Naive thymus-derived CD4-positive, alpha-beta T cell (primary cell): ENCODE data around the gene STK39. TPM values are rescaled to one million over a fixed set of nuclear protein-coding genes. Genes with fewer than 3 reads are reported as not detected.
"Not testable (repeated sequence)": the region's sequence is repeated elsewhere in the genome, so short reads cannot be mapped to it uniquely, and the experiment has no call there.

Source experiments
- ATAC-seq: fragments of 150-1000 bp; cut with Tn5 transposase; 2 replicates; pipeline ENCODE4 v1.10.0; 2021; ENCODE audit warnings: mild to moderate bottlenecking, moderate library complexity
- CTCF ChIA-PET: fragments of 350-600 bp; sonication (Branson Sonifier 250); formaldehyde crosslinking; loops from one replicate; lab custom pipeline; 2021; ENCODE audit warnings: antibody characterized with exemption; lab: Charles Lee
- POLR2A ChIA-PET: fragments of 350-600 bp; sonication (Branson Sonifier 250); formaldehyde crosslinking; loops from one replicate; lab custom pipeline; 2021; ENCODE audit warnings: antibody characterized with exemption, inconsistent platforms; lab: Charles Lee
- DNase-seq, 9 donors: peaks; one replicate each; pipeline versions ENCODE4 v3.0.0 to v3.0.0-alpha.2; 2020 to 2022; ENCODE audit warnings: mixed read lengths in 1 of 9
- H3K27ac ChIP-seq: one replicate; pipeline ENCODE4 v1.7.0; 2013; ENCODE audit warnings: mild to moderate bottlenecking, low read depth, low read length, moderate library complexity
- H3K27me3 ChIP-seq, 2 donors: one replicate each; pipeline ENCODE4 v1.7.0; 2013; ENCODE audit warnings: low read length in 2 of 2, mild to moderate bottlenecking in 2 of 2, moderate library complexity in 2 of 2; ENCODE audit not compliant: control insufficient read depth in 2 of 2, insufficient read depth in 2 of 2
- H3K36me3 ChIP-seq, 3 experiments: 1 replicate in 2 of 3; 2 replicates in 1 of 3; pipeline ENCODE4 v1.7.0; 2013; ENCODE audit warnings: low read length in 3 of 3, mild to moderate bottlenecking in 3 of 3, moderate library complexity in 1 of 3; ENCODE audit not compliant: insufficient read depth in 3 of 3, control insufficient read depth in 2 of 3
- H3K4me1 ChIP-seq, 2 donors: one replicate each; pipeline ENCODE4 v1.7.0; 2013; ENCODE audit warnings: low read length in 2 of 2, mild to moderate bottlenecking in 2 of 2, moderate library complexity in 1 of 2; ENCODE audit not compliant: control insufficient read depth in 2 of 2, insufficient read depth in 2 of 2
- H3K4me3 ChIP-seq: 2 replicates; pipeline ENCODE4 v1.7.0; 2013; ENCODE audit warnings: mild to moderate bottlenecking, low read length
- H3K9me3 ChIP-seq, 3 experiments: 1 replicate in 2 of 3; 2 replicates in 1 of 3; pipeline ENCODE4 v1.7.0; 2013; ENCODE audit warnings: low read length in 3 of 3; ENCODE audit not compliant: control insufficient read depth in 2 of 3
- H3K27ac Mint-ChIP-seq, 9 donors: one replicate each; pipeline ENCODE4 v1.8.0; 2020 to 2022; ENCODE audit warnings: mixed read lengths in 9 of 9, mild to moderate bottlenecking in 8 of 9, moderate library complexity in 5 of 9, inconsistent platforms in 2 of 9
- H3K27me3 Mint-ChIP-seq, 5 donors: one replicate each; pipeline ENCODE4 v1.8.0; 2021 to 2022; ENCODE audit warnings: mixed read lengths in 5 of 5, mild to moderate bottlenecking in 1 of 5
- H3K36me3 Mint-ChIP-seq, 5 donors: one replicate each; pipeline ENCODE4 v1.8.0; 2020 to 2022; ENCODE audit warnings: mixed read lengths in 5 of 5, mild to moderate bottlenecking in 3 of 5, inconsistent platforms in 1 of 5
- H3K4me1 Mint-ChIP-seq, 7 donors: one replicate each; pipeline ENCODE4 v1.8.0; 2020 to 2022; ENCODE audit warnings: mixed read lengths in 7 of 7, mild to moderate bottlenecking in 3 of 7, inconsistent platforms in 1 of 7
- H3K4me3 Mint-ChIP-seq, 10 donors: one replicate each; pipeline ENCODE4 v1.8.0; 2020 to 2022; ENCODE audit warnings: mild to moderate bottlenecking in 10 of 10, mixed read lengths in 10 of 10, moderate library complexity in 6 of 10, inconsistent platforms in 2 of 10
- H3K9me3 Mint-ChIP-seq, 11 donors: one replicate each; pipeline ENCODE4 v1.8.0; 2020 to 2022; ENCODE audit warnings: mixed read lengths in 11 of 11, mild to moderate bottlenecking in 4 of 11, inconsistent platforms in 1 of 11, moderate library complexity in 1 of 11
- intact Hi-C, 2 donors: fragments of 100-400 bp; cut with micrococcal nuclease; formaldehyde crosslinking; loops; one replicate each; pipeline ENCODE4 v1.15.1; 2023
- polyA plus RNA-seq, 2 donors: library from polyadenylated mRNA; unstranded; fragments of 300-500 nt; fragmentation: Illumina TruSeq; gene quantifications; one replicate each; pipeline ENCODE4 v1.2.3, GENCODE V29; 2021
- total RNA-seq, 6 experiments: library from RNA in 5 of 6; stranded (reverse) in 5 of 6; gene quantifications; 1 replicate in 5 of 6; 2 replicates in 1 of 6; pipeline ENCODE4 v1.2.3 and lab custom pipeline; 2021 to 2026

The STK39 gene
- total and polyA plus RNA-seq, 7 experiments from 2014 or later: 2.7 to 33.9 (median 16.9) TPM

GRCh38 chr2:168135121-168135520 lies 112.3 kb downstream of the STK39 start:
- H3K4me1 Mint-ChIP-seq: peaks cover 4 to 19% (median 10%) of the 10 kb centered on the region in 7 donors
- no peak for DNase-seq
- intact Hi-C loops: loop anchor here in 1 of 2 donors (5.0 kb wide), 1 partner anchor 787 kb away; no protein-coding TSS in a partner anchor

GRCh38 chr2:168134485-168134884 lies 112.9 kb downstream of the STK39 start:
- Histone ChIP-seq H3K4me1 (no peaks in the 10 kb centered on the region), H3K27ac (no peak overlapping the region), H3K27me3 (no peaks in the 10 kb centered on the region), H3K36me3 (peaks cover 0 to 8% (median 5%) of the 10 kb centered on the region in 3 experiments), H3K9me3 (no peaks in the 10 kb centered on the region), H3K4me3 (no peak overlapping the region)
- Mint-ChIP-seq H3K27ac (no peak overlapping the region), H3K4me3 (no peak overlapping the region), H3K27me3 (no peaks in the 10 kb centered on the region), H3K4me1 (peaks cover 4 to 19% (median 10%) of the 10 kb centered on the region in 7 donors), H3K9me3 (no peaks in the 10 kb centered on the region), H3K36me3 (peaks cover 0 to 61% (median 28%) of the 10 kb centered on the region in 5 donors)
- intact Hi-C loops: no loop called here
- ChIA-PET CTCF (interaction anchor here (0.9 to 2.3 kb wide), 3 partner anchors 18 to 554 kb away, joined by 3 to 14 read pairs (median 3); no protein-coding TSS in a partner anchor), POLR2A (no interaction called here)
- no peak for ATAC-seq
- DNase-seq: no peak

More at GRCh38 chr2:168135121-168135520, 112.3 kb downstream of the STK39 start:
- Histone ChIP-seq H3K27me3 (no peaks in the 10 kb centered on the region), H3K9me3 (no peaks in the 10 kb centered on the region), H3K4me1 (no peaks in the 10 kb centered on the region), H3K4me3 (no peak overlapping the region), H3K36me3 (peaks cover 0 to 5% (median 4%) of the 10 kb centered on the region in 3 experiments), H3K27ac (no peak overlapping the region)
- ChIA-PET POLR2A (no interaction called here), CTCF (interaction anchor here (0.8 to 2.3 kb wide), 4 partner anchors 17 to 553 kb away, joined by 3 to 14 read pairs (median 4); no protein-coding TSS in a partner anchor)
- H3K27me3 Mint-ChIP-seq: no peaks in the 10 kb centered on the region
- no peak for ATAC-seq
- no peak overlapping the region for H3K4me3 Mint-ChIP-seq
- no peaks in the 10 kb centered on the region for H3K9me3 Mint-ChIP-seq
- peaks cover 0 to 61% (median 25%) of the 10 kb centered on the region in 5 donors for H3K36me3 Mint-ChIP-seq
- no peak overlapping the region for H3K27ac Mint-ChIP-seq

GRCh38 chr2:168132389-168132788 lies 115.0 kb downstream of the STK39 start:
- POLR2A ChIA-PET: no interaction called here
- Mint-ChIP-seq H3K36me3 (peaks cover 3 to 70% (median 35%) of the 10 kb centered on the region in 5 donors), H3K4me1 (peaks cover 4 to 14% (median 7%) of the 10 kb centered on the region in 7 donors), H3K27ac (peak overlapping the region in 1 of 9 donors; percentile 2), H3K27me3 (no peaks in the 10 kb centered on the region), H3K4me3 (no peak overlapping the region), H3K9me3 (no peaks in the 10 kb centered on the region)
- Histone ChIP-seq H3K36me3 (peaks cover 0 to 18% (median 4%) of the 10 kb centered on the region in 3 experiments), H3K9me3 (no peaks in the 10 kb centered on the region), H3K27ac (no peak overlapping the region), H3K4me3 (no peak overlapping the region), H3K4me1 (no peaks in the 10 kb centered on the region), H3K27me3 (no peaks in the 10 kb centered on the region)
- CTCF ChIA-PET: interaction anchor here (0.5 to 0.7 kb wide), 2 partner anchors 421 to 788 kb away, joined by 3 read pairs; no protein-coding TSS in a partner anchor
- ATAC-seq (no peak), DNase-seq (no peak)
- intact Hi-C loops: no loop called here

GRCh38 chr2:168130346-168130745 lies 117.0 kb downstream of the STK39 start:
- DNase-seq: no peak
- H3K4me1 ChIP-seq: no peaks in the 10 kb centered on the region
- no peaks in the 10 kb centered on the region for H3K9me3 Mint-ChIP-seq
- H3K27me3 ChIP-seq: no peaks in the 10 kb centered on the region
- intact Hi-C loops: no loop called here
- H3K4me3 Mint-ChIP-seq: no peak overlapping the region
- no peak for ATAC-seq
- H3K27ac Mint-ChIP-seq: no peak overlapping the region
- no peaks in the 10 kb centered on the region for H3K9me3 ChIP-seq
- no peak overlapping the region for H3K4me3 ChIP-seq
- H3K27ac ChIP-seq: no peak overlapping the region
- H3K27me3 Mint-ChIP-seq: no peaks in the 10 kb centered on the region
- H3K4me1 Mint-ChIP-seq: peaks cover 0 to 14% (median 3%) of the 10 kb centered on the region in 7 donors
- CTCF ChIA-PET: interaction anchor here (0.9 kb wide), 1 partner anchor 51 kb away, joined by 3 read pairs; no protein-coding TSS in a partner anchor
- POLR2A ChIA-PET: no interaction called here
- H3K36me3 Mint-ChIP-seq: peaks cover 17 to 84% (median 49%) of the 10 kb centered on the region in 5 donors
- peaks cover 0 to 27% (median 0%) of the 10 kb centered on the region in 3 experiments for H3K36me3 ChIP-seq

- H3K36me3 ChIP-seq: peaks cover 0 to 36% (median 3%) of the 10 kb centered on the region in 3 experiments
- H3K9me3 ChIP-seq: no peaks in the 10 kb centered on the region
- no peaks in the 10 kb centered on the region for H3K27me3 Mint-ChIP-seq
- ChIA-PET CTCF (no interaction called here), POLR2A (no interaction called here)
- peaks cover 0 to 10% (median 0%) of the 10 kb centered on the region in 7 donors for H3K4me1 Mint-ChIP-seq
- no peaks in the 10 kb centered on the region for H3K9me3 Mint-ChIP-seq
- no peak overlapping the region for H3K27ac Mint-ChIP-seq
- no peaks in the 10 kb centered on the region for H3K4me1 ChIP-seq
- intact Hi-C loops: no loop called here
- H3K4me3 ChIP-seq: no peak overlapping the region
- H3K4me3 Mint-ChIP-seq: no peak overlapping the region
- H3K27me3 ChIP-seq: no peaks in the 10 kb centered on the region
- H3K36me3 Mint-ChIP-seq: peaks cover 23 to 87% (median 50%) of the 10 kb centered on the region in 5 donors
- DNase-seq (no peak), ATAC-seq (no peak)
- H3K27ac ChIP-seq: no peak overlapping the region
Measured at GRCh38 chr2:168127371-168127770, 120.0 kb downstream of the STK39 start.

GRCh38 chr2:168122210-168122609 lies 125.2 kb downstream of the STK39 start:
- H3K27me3 Mint-ChIP-seq, H3K27ac ChIP-seq, H3K27ac Mint-ChIP-seq, H3K4me3 Mint-ChIP-seq, POLR2A ChIA-PET, ATAC-seq, H3K27me3 ChIP-seq, DNase-seq, CTCF ChIA-PET, H3K4me1 ChIP-seq, H3K9me3 Mint-ChIP-seq, H3K4me3 ChIP-seq, H3K9me3 ChIP-seq, H3K4me1 Mint-ChIP-seq: not testable (repeated sequence)
- intact Hi-C loops: loop anchor here in 1 of 2 donors (5.0 kb wide), 1 partner anchor 45 kb away; no protein-coding TSS in a partner anchor
- H3K36me3 Mint-ChIP-seq: peaks cover 15 to 45% (median 30%) of the 10 kb centered on the region in 5 donors
- peaks cover 5 to 19% (median 6%) of the 10 kb centered on the region in 3 experiments for H3K36me3 ChIP-seq
